NCI-H2196 treated with DMSO at 0.1 percent for 48 hours (cell line): Measurements from ENCODE around the gene CD14.
"Not testable (repeated sequence)": the region's sequence is repeated elsewhere in the genome, so short reads cannot be mapped to it uniquely, and the experiment has no call there.

Experiments
- DNase-seq: peaks from one replicate; lab custom pipeline; 2025; ENCODE audit not compliant: unreplicated experiment; lab: John Stamatoyannopoulos, UW

Gene CD14

GRCh38 chr5:140598836-140599235 lies 34.1 kb downstream of the CD14 start:
- DNase-seq = no peak

GRCh38 chr5:140596321-140596741 lies 36.6 kb downstream of the CD14 start:
- no peak for DNase-seq

- DNase-seq = no peak
Measured at GRCh38 chr5:140595538-140596300, 37.3 kb downstream of the CD14 start.

- DNase-seq = no peak
Measured at GRCh38 chr5:140594169-140594568, 38.8 kb downstream of the CD14 start.

- DNase-seq = not testable (repeated sequence)
Measured at GRCh38 chr5:140593070-140593469, 39.9 kb downstream of the CD14 start.

GRCh38 chr5:140591747-140592372 lies 41.1 kb downstream of the CD14 start:
- no peak for DNase-seq

- DNase-seq = no peak
Measured at GRCh38 chr5:140590861-140591260, 42.1 kb downstream of the CD14 start.

GRCh38 chr5:140588311-140589070 lies 44.5 kb downstream of the CD14 start:
- no peak for DNase-seq

GRCh38 chr5:140587495-140587894 lies 45.5 kb downstream of the CD14 start:
- no peak for DNase-seq
